AG04449 (cell line): ENCODE measurements around the gene GLMP.

Source experiments
- CTCF ChIA-PET: fragments of 350-600 bp; formaldehyde crosslinking; extraction: SDS; loops from one replicate; lab custom pipeline; 2021; ENCODE audit warnings: antibody characterized with exemption; lab: Yijun Ruan, JAX
- POLR2A ChIA-PET: fragments of 400-600, 350-600 bp; formaldehyde crosslinking; extraction: SDS; loops from one replicate; lab custom pipeline; 2020; ENCODE audit warnings: antibody characterized with exemption, inconsistent platforms; lab: Yijun Ruan, JAX
- DNase-seq: peaks from one replicate; pipeline ENCODE4 v3.0.0-alpha.2; 2010; ENCODE audit warnings: low read depth, low spot score
- H3K4me3 ChIP-seq: 2 replicates; pipeline ENCODE4 v1.5.1; 2011; ENCODE audit warnings: low read depth, mild to moderate bottlenecking, control low read depth, low read length
- TF ChIP-seq, protein P1 (sequence below): IDR thresholded peaks from one replicate; pipeline ENCODE4 v1.5.1; 2011; ENCODE audit warnings: mild to moderate bottlenecking, moderate library complexity, low read length, control low read depth, inconsistent platforms; ENCODE audit not compliant: insufficient read depth; ENCODE audit errors: missing control alignments

GLMP gene, protein sequence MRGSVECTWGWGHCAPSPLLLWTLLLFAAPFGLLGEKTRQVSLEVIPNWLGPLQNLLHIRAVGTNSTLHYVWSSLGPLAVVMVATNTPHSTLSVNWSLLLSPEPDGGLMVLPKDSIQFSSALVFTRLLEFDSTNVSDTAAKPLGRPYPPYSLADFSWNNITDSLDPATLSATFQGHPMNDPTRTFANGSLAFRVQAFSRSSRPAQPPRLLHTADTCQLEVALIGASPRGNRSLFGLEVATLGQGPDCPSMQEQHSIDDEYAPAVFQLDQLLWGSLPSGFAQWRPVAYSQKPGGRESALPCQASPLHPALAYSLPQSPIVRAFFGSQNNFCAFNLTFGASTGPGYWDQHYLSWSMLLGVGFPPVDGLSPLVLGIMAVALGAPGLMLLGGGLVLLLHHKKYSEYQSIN

DNA sequence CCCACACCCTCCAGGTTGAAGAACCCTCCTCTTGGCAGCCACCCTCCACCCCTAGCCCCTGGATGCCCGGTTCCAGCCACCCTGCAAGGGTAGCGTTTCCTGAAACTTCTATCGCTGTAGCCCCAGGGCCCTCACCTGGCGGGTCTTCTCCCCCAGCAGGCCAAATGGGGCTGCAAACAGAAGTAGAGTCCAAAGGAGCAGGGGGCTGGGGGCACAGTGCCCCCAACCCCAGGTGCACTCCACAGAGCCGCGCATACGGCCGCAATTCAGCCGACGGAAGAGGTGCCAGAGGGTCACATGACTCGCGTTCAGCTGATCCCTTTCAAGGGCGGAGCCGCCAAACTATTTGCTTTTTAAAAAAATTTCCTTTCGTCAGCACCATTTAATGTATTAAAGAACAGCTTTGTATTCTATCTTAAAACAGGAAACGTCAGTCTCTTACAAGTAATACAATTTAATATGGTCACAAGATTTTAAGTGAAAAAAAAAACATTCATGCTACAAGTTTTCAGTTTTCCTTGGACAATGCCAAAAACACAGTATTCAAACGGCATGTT, at the start of gene GLMP:
GLMP (minus strand) TSS at position 289 of the 557 bp plus-strand sequence; CDS start at position 255, 34 bp downstream.
- ChIA-PET CTCF (interaction anchor here (1.3 kb wide), 1 partner anchor 13 kb away, joined by 6 read pairs; the partner anchor contains the start of gene SMG5), POLR2A (interaction anchor here (1.1 kb wide), 1 partner anchor 12 kb away, joined by 7 read pairs; the partner anchor contains the start of genes SMG5 and TMEM79)
- H3K4me3 ChIP-seq, result peak within 1 kb of the TSS; percentile 75
- DNase-seq, result no peak
- TF ChIP-seq, protein P1, sequence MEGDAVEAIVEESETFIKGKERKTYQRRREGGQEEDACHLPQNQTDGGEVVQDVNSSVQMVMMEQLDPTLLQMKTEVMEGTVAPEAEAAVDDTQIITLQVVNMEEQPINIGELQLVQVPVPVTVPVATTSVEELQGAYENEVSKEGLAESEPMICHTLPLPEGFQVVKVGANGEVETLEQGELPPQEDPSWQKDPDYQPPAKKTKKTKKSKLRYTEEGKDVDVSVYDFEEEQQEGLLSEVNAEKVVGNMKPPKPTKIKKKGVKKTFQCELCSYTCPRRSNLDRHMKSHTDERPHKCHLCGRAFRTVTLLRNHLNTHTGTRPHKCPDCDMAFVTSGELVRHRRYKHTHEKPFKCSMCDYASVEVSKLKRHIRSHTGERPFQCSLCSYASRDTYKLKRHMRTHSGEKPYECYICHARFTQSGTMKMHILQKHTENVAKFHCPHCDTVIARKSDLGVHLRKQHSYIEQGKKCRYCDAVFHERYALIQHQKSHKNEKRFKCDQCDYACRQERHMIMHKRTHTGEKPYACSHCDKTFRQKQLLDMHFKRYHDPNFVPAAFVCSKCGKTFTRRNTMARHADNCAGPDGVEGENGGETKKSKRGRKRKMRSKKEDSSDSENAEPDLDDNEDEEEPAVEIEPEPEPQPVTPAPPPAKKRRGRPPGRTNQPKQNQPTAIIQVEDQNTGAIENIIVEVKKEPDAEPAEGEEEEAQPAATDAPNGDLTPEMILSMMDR, result no peak

DNA sequence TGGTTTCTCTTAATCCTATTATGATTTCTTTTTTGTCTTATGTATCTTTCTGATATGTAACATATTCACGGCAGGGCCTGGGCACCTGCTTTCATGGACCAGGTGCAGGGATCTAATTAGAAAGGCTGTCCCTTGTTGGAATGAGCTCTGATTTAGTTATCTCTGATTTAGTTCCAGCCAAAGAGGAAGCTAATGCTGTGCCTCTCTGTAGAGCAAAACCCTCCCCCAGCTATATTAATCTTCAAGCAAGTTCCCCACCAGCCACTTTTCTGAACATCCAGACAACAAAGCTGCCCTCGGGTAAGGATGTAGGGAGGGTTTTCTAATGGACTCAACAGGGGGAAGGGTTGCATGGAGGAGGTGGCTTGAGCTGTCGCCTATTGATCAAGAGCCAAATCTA, 48.9 kb upstream of the GLMP start:
- no peak for DNase-seq
- ChIA-PET CTCF (interaction anchor here (0.9 to 5.9 kb wide), 5 partner anchors 8 to 248 kb away, joined by 3 to 82 read pairs (median 4); no protein-coding TSS in a partner anchor), POLR2A (no interaction called here)
- H3K4me3 ChIP-seq, result no peak overlapping the region
- TF ChIP-seq, protein P1, result no peak

DNA sequence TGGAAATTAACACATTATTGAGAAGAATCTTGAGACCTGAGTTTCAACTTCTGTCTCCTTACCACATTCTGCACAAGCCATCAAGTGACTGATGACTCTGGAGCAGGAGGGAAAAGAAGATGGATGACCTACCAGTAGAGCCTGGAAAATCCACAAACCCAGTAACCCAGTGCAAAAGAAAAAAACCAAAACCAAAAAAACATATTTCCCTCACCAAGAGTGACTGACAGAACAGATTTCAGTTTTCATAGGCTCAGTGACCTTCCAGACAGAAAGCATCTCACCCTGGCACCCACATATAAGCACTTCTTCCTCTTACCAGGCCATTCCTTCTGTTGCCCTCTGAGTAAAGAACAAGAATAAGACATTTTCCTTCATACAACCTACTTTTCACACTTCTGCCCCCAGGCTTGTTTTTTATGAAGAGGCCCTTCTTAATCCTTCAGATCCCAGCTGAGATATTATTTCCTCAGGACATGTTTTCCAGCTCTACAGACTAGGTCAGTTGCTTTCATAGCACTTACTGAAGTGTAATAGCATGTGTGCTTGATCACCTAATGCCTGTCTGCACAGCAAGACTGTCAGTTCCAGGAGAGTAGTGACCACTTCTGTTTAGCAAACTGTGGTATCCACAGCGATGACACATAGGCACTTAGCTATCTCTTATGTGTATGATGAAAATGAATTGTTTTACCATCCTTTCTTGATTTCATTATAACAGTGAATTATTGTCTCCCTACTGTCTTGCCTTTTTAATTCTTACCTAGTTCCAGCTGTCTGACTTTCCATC, 46.9 kb upstream of the GLMP start:
- ChIA-PET CTCF (interaction anchor here (0.8 to 3.2 kb wide), 4 partner anchors 9 to 103 kb away, joined by 4 to 27 read pairs (median 5); no protein-coding TSS in a partner anchor), POLR2A (no interaction called here)
- no peak overlapping the region for H3K4me3 ChIP-seq
- TF ChIP-seq, protein P1, result no peak
- no peak for DNase-seq

DNA sequence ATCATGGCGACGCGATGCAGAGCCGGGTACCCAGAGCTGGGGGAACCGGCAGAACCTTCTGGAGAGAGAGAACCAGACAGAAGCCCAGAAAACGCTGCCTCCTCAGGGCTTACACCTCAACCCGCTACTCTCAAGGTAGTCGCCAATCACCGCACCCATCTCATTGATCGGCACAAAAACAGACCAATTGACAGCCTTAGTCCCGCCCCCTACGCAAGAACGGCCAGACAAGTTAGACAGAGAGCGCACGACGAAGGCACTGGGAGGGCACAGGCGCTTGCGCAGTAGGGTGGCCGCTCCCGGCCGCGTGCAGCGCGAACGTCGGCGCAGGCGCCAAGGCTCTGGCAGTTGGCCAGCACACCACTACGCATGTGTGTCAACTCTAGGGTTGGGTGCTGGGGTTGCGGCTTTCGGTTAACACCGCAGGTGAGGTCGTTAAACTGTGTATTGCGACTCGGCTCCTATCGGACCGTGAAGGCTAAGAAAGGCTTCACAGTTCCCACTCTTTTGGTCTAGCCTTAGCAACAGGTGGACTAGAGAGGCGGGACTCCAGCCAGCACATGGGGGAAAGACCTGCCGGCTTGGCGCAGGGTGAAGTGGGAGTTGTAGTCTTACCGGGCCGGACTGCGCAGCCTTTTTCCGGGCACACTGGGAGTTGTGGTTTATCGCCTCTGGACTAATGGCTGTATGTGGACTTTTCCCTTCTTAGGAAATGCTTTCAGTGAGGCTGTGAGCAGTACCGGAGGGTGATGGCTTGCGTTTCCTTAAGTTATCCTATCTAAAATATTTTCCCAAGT, 42.9 kb upstream of the GLMP start, which contains the start of the genes CCT3 and TSACC:
CCT3 (minus strand) TSS at position 113 of the 797 bp plus-strand sequence; CDS start at position 5, 108 bp downstream.
TSACC (plus strand) TSS at position 347 of the 797 bp plus-strand sequence. CDS start 1,232 bp downstream, outside the sequence.
- ChIA-PET CTCF (interaction anchor here (0.5 to 7.7 kb wide), 6 partner anchors 9 to 107 kb away, joined by 3 to 78 read pairs (median 3); no protein-coding TSS in a partner anchor), POLR2A (interaction anchor here (0.9 kb wide), 1 partner anchor 19 kb away, joined by 3 read pairs; no protein-coding TSS in a partner anchor)
- H3K4me3 ChIP-seq, result peak within 1 kb of the TSS; percentile 97
- DNase-seq, result peak; percentile 99
- TF ChIP-seq, protein P1, result no peak

DNA sequence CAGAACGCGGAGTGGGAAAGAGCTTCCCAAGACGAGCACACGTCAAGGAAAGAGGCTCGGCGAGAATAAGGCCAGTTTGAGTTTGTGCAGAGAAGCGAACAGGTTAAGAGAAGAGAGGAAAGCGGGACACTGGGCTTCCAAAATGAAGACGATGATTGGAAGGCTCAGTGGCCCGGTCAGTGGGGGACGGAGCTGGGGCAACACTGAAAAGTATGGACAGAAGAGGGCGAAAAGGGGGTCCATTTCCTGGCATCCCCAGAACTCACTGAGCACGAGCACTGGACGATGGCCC, 42.4 kb upstream of the GLMP start:
- CTCF ChIA-PET, result interaction anchor here (0.5 to 7.7 kb wide), 6 partner anchors 9 to 108 kb away, joined by 3 to 78 read pairs (median 3); no protein-coding TSS in a partner anchor

More for the DNA sequence above, 42.4 kb upstream of the GLMP start:
- H3K4me3 ChIP-seq, result peak overlapping the region; percentile 97
- POLR2A ChIA-PET, result interaction anchor here (0.9 kb wide), 1 partner anchor 19 kb away, joined by 3 read pairs; no protein-coding TSS in a partner anchor
- TF ChIP-seq, protein P1, result peak; percentile 7
- DNase-seq, result no peak
